Right lobe of liver (tissue), 4 donors: ENCODE results near the gene NFIB.

Experiments used
- POLR2A ChIP-seq: fragments of 450-650 bp; IDR thresholded peaks from one replicate; pipeline ENCODE4 v1.6.1; 2017; ENCODE audit warnings: antibody characterized with exemption, mild to moderate bottlenecking
- TF ChIP-seq, protein P1 (sequence below), 4 donors: fragments of 200-600 bp in 3 of 4; fragments of 450-650 bp in 1 of 4; IDR thresholded peaks; one replicate each; pipeline versions ENCODE4 v1.5.1 to v1.8.0; 2016 to 2022; ENCODE audit warnings: antibody characterized with exemption in 4 of 4, mild to moderate bottlenecking in 2 of 4
- donor health status: DM: no; HTN: no; CAD: no.
- donor health status: DM: no; HTN: no; CAD: no.
- donor health status: DM: no; HTN: yes; CAD: no.

DNA sequence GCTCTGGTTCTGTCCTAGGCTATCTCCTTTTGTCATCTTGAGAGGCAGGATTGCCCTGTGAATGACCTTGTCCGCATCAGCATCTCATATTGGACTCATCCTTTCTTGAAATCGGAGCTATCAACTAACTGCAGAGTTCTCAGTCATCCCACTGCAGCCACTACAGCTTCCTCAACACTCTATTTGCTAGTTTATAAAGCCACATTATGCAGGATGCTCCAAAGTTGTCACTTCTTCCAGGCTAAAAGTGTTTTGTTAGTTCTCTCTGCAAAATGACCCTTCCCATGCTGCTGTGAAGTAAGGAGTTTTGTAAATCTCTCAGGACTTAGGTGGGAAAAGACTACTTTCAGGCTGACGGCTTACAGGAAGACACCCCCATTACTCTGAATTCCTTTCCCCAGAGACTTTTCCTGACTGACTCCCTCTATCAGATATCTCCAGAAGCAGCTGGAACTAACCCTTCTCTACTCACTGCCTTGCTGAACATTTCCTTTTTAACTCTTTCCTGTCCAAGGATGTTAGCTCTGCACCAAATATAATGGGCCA is 257.6 kb downstream of the NFIB start:
- no peak for TF ChIP-seq POLR2A
- TF ChIP-seq, protein P1, sequence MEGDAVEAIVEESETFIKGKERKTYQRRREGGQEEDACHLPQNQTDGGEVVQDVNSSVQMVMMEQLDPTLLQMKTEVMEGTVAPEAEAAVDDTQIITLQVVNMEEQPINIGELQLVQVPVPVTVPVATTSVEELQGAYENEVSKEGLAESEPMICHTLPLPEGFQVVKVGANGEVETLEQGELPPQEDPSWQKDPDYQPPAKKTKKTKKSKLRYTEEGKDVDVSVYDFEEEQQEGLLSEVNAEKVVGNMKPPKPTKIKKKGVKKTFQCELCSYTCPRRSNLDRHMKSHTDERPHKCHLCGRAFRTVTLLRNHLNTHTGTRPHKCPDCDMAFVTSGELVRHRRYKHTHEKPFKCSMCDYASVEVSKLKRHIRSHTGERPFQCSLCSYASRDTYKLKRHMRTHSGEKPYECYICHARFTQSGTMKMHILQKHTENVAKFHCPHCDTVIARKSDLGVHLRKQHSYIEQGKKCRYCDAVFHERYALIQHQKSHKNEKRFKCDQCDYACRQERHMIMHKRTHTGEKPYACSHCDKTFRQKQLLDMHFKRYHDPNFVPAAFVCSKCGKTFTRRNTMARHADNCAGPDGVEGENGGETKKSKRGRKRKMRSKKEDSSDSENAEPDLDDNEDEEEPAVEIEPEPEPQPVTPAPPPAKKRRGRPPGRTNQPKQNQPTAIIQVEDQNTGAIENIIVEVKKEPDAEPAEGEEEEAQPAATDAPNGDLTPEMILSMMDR (IDR thresholded peaks at IDR 0.05), result no peak
